Mucosa of gallbladder (tissue), 1 donor: ENCODE results near the gene CCDC51. TPM values are rescaled to one million over a fixed set of nuclear protein-coding genes. Genes with fewer than 3 reads are reported as not detected.

Source experiments
- DNase-seq: peaks from one replicate; pipeline ENCODE4 v3.0.0-alpha.2; 2020; ENCODE audit warnings: low spot score
- total RNA-seq: library from RNA; stranded (reverse); gene quantifications from one replicate; pipeline ENCODE4 v1.2.1, GENCODE V29; 2021
- donor health status: DM: no; HTN: no; CAD: no.

The CCDC51 gene
- total RNA-seq, 1 donor from 2014 or later: 10.1 TPM

- no peak for DNase-seq
These were observed 33.9 kb downstream of the CCDC51 start for GRCh38 chr3:48405971-48406370.

GRCh38 chr3:48405343-48405881, 34.5 kb downstream of the CCDC51 start:
- DNase-seq: peak; percentile 9

- peak; percentile 8 for DNase-seq
These were observed 35.2 kb downstream of the CCDC51 start for GRCh38 chr3:48404440-48405342.

- DNase-seq: no peak
These were observed 36.1 kb downstream of the CCDC51 start for GRCh38 chr3:48403533-48404439.

DNA sequence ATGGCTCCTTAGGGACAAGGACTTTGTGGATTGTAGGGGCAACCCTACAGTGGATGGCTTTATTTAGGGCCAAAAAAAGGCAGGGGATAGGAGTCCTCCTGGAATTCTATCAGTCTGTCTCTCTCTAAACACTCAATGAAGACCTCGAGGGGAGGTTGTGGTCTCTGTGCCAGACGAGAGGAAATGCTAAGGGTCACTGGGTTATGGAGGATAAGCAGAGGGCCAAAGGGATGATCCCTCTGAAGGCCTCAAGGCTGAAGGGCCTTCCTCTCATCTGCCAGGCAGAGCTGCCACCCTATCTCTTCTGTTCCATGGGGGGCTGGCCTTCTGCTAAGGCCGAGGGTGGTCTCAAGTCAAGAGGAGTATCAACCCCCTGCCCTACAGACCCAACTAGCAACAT, 37.0 kb downstream of the CCDC51 start:
- no peak for DNase-seq

DNA sequence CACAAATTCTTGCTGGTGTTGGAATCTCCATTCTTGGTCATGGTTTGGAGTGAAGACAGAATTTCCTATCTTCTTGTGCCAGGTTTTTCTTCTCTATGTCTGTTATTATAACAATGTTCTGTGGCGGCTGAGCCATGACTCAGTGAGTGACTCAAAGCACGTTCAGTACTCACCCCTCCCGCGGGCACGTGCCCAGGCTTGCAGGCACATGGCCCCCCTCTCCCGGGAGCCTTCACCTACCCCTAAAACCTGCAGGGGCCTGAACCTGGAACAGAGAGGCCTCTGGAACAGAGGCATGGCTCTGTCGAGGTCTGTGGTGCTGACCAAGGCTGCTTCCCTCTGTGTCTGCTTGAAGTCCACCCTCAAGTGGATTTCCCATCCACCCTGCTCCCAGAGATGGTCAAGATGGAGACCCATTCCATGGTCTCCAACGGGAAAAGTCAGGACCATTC, 37.6 kb downstream of the CCDC51 start:
- DNase-seq: peak; percentile 76

- DNase-seq: peak; percentile 9
These were observed 38.5 kb downstream of the CCDC51 start for GRCh38 chr3:48401434-48401901.

DNA sequence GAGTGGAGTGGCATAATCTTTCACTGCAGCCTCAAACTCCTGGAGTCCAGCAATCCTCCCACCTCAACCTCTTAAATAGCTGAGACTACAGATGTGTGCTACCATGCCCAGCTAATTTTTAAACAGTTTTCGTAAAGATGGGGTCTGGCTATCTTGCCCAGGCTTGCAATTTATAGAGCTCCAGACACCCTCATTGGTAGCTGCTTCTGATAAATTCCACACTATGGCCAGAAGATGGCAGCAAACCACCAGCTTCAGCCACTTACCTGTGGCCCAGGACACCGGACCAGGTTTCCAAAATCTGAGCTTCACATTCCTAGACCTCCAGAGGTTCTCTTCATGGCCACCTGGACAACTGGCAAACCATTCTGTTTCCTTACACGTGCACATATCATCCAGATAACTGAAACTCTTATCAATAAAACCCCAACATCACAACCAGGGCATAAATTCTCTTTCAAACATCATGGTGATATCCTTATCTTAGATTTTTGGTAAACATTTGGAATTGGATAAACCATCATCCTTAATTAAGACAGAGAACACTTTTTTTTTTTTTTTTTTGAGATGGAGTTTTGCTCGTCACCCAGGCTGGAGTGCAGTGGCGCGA, 39.0 kb downstream of the CCDC51 start:
- DNase-seq: peak; percentile 62

DNA sequence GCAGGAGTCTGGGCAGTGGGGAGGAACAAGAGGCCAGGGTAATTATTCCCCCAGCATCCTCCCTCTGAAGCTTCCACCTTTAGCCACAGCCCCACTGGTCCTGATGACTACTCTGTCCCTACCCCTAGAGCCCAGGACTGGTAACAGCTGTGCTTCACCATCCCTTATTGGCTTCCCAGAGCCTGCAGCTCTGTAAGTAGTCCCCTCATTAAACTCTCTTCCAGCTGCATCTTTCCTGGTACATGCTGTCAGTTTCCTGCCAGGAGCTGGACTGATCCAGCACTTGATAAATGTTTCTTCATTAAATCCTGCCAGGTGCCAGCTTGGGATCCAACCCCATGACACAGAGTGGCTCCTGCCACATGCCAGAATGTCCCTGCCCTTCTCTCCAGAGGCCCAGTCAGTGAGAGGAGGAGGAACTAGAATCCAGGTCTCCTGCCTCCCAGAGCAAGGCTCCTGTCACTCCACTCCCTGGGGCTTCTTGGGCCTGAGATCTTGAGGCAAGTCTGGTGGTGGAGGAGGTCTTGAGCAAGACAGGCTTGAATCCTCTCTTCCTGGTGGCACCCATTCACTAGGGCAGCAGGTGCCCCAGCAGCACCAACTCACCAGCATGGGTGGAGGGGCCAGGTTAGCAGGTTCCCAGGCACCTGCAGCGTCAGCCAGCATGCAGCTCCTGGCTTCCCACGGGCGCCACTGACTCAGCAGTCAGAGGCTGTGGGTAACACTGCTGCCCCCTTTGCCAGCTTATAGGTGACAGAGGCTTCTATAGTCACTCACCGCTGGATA, 40.3 kb downstream of the CCDC51 start:
- DNase-seq: peak; percentile 9

DNA sequence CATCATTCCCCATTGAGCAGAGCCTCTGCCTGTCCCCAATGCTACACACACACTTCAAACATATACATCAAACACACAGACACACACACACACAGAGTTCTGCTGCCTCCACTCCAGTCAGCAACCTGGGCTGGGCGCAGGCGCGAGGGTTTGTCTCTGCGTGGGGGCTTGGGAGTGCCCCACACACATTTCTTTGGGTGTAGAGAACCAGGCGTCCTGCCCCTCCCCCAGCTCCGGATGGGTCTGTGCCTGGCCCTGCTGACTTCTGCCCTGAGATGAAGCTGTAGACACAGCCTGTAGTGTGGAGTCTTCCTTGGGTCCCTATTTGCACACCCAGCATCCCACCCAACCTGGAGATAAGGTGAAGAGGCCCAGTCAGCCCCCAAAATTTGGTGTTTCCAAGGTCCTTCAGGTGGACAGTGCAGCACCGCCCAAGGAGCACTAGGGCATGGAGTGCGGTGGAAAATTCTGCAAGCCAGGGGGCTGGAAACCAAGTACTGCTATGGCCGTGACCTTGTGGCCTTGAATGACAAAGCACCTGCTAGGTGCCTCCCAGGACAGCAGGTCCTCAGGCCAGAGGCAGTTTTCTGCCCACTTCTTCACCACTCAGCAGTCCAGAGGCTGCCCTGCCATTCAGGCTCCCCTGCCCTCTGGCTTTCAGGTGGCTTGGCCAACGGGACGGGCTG, 41.1 kb downstream of the CCDC51 start:
- no peak for DNase-seq

DNA sequence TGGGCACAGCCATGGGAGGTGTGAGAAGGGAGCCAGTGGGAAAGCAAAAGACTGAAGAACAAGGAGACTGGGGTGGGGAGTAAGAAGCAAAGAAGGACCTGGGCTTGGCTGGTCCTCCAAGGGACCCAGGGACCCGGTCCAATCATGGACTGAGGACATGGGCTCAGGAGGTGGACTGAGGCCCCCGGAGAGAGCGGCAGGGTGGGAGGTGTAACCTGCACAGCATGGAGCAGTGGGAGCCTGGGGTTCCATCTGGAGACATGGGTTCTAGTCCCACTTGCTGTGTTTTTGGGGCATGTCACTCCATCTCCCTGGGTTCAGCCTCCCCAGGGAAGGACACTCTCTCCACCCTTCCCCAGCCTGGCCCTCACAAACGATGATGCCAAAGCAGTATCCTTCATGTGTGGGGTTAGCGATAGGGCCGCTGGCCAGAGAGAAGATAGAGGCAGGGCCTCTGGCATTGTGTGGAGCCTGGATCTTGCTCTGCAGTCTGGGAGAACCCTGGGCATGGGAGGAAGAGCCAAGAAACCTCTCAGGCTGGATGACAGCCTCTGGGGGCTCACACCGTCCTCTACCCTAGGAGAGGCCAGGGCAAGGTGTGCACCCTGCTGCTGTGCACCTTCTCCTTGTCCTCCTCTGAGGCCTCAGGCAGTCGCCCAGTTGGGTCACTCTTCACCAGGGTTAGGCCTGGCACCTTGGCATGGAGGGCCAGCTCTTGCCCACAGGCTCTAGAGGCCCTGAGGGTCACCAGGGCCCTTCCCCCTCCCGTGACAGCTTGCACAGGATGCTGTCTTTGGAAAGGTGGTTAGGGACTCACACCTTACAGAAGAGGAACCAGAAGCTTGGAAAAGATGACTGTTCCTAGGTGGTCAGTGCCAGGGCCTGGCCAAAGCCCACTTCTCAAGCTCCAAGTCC, 41.9 kb downstream of the CCDC51 start:
- DNase-seq: no peak

GRCh38 chr3:48395714-48396113, 44.2 kb downstream of the CCDC51 start:
- DNase-seq: no peak

GRCh38 chr3:48394391-48394790, 45.5 kb downstream of the CCDC51 start:
- no peak for DNase-seq

DNA sequence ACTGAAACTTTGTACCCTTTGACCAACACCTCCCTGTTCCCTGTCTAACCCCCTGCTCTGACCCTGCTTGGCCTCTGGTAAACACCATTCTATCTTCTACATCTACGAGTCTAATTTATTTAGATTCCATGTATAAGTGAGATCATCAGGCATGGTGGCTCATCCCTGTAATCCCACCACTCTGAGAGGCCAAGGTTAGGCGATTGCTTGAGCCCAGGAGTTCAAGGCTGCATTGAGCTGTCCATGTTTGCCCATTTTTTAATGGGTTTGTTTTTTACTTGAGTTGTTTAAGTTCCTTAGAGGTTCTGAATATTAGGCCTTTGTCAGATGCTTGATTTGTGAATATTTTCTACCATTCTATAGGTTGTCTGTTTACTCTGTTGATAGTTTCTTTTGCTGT, 51.0 kb downstream of the CCDC51 start:
- no peak for DNase-seq

GRCh38 chr3:48387634-48388033, 52.3 kb downstream of the CCDC51 start:
- no peak for DNase-seq
